HCT116 (cell line): ENCODE results near the gene PDE6A. TPM values are rescaled to one million over a fixed set of nuclear protein-coding genes. Genes with fewer than 3 reads are reported as not detected.

Experiments
- ATAC-seq: fragments of 200-7000 bp; cut with Tn5 transposase; 2 replicates; pipeline ENCODE4 v1.9.1; 2020; ENCODE audit warnings: mild to moderate bottlenecking, moderate library complexity
- BruUV-seq: library from RNA; stranded (reverse); fragments of 400-500 nt; replicated peaks from 2 replicates; lab custom pipeline; 2021; lab: Mats Ljungman, UMichigan
- CTCF ChIA-PET: fragments of 300-600 bp; sonication (Branson Sonifier 250); formaldehyde crosslinking; loops from one replicate; lab custom pipeline; 2021; ENCODE audit warnings: antibody characterized with exemption; lab: Charles Lee
- POLR2A ChIA-PET: fragments of 300-600, 350-600 bp; sonication (Branson Sonifier 250); formaldehyde crosslinking; loops from one replicate; lab custom pipeline; 2021; ENCODE audit warnings: antibody characterized with exemption; lab: Charles Lee
- RAD21 ChIA-PET, 2 experiments: fragments of 300-600 bp; sonication (Branson Sonifier 250); formaldehyde crosslinking; loops; one replicate each; lab custom pipeline; 2023; ENCODE audit warnings: low total read pairs in 2 of 2; ENCODE audit not compliant: uncharacterized antibody in 2 of 2, unreplicated experiment in 2 of 2, low non-redundant PET in 1 of 2; lab: Charles Lee
- DNase-seq: peaks from one replicate; pipeline ENCODE4 v3.0.0-alpha.2; 2010; ENCODE audit warnings: low read depth, low spot score
- H2AFZ ChIP-seq: fragments of 200-600 bp; shearing (Covaris generic), sonication (generic); 2 replicates; pipeline ENCODE4 v1.6.1; 2017; ENCODE audit warnings: low read depth, mixed run types, mixed read lengths, antibody characterized with exemption, low read length; ENCODE audit not compliant: poor library complexity, severe bottlenecking
- H3K27ac ChIP-seq: 2 replicates; pipeline ENCODE4 v1.5.1; 2012; ENCODE audit warnings: low read depth, low read length
- H3K27me3 ChIP-seq: fragments of 200-600 bp; sonication (generic); 2 replicates; pipeline ENCODE4 v1.6.1; 2016; ENCODE audit warnings: mixed run types, low read length, mixed read lengths; ENCODE audit not compliant: insufficient read depth
- H3K36me3 ChIP-seq, 2 experiments: fragments of 200-500 bp in 1 of 2; fragments of 200-600 bp in 1 of 2; sonication (Bioruptor generic) in 1 of 2; sonication (generic) in 1 of 2; 2 replicates each; pipeline versions ENCODE4 v1.5.1 to v1.6.1; 2014 to 2016; ENCODE audit warnings: low read length in 2 of 2, inconsistent platforms in 1 of 2, mixed read lengths in 1 of 2, mixed run types in 1 of 2; ENCODE audit not compliant: insufficient read depth in 2 of 2, control insufficient read depth in 1 of 2
- H3K4me1 ChIP-seq, 2 experiments: fragments of 200-600 bp in 1 of 2; sonication (generic) in 1 of 2; 2 replicates each; pipeline versions ENCODE4 v1.5.1 to v1.6.1; 2012 to 2017; ENCODE audit warnings: low read length in 2 of 2, inconsistent platforms in 1 of 2, mild to moderate bottlenecking in 1 of 2, mixed read lengths in 1 of 2, mixed run types in 1 of 2, moderate library complexity in 1 of 2; ENCODE audit not compliant: insufficient read depth in 2 of 2, control insufficient read depth in 1 of 2
- H3K4me2 ChIP-seq: fragments of 200-600 bp; sonication (generic); 2 replicates; pipeline ENCODE4 v1.6.1; 2017; ENCODE audit warnings: mixed run types, low read length, mixed read lengths
- H3K4me3 ChIP-seq, 2 experiments: fragments of 200-600 bp in 1 of 2; sonication (generic) in 1 of 2; replicated peaks in 1 of 2; 2 replicates each; pipeline ENCODE4 v1.5.1; 2011 to 2016; ENCODE audit warnings: low read length in 2 of 2, control low read depth in 1 of 2, low read depth in 1 of 2, mild to moderate bottlenecking in 1 of 2, mixed read lengths in 1 of 2, mixed run types in 1 of 2
- H3K79me2 ChIP-seq: fragments of 200-600 bp; sonication (generic); 2 replicates; pipeline ENCODE4 v1.6.1; 2017; ENCODE audit warnings: mild to moderate bottlenecking, mixed run types, low read length, moderate library complexity, mixed read lengths; ENCODE audit not compliant: insufficient read depth
- H3K9ac ChIP-seq: fragments of 200-600 bp; sonication (generic); 2 replicates; pipeline ENCODE4 v1.6.1; 2016; ENCODE audit warnings: low read length, mixed read lengths
- H3K9me2 ChIP-seq: fragments of 200-600 bp; sonication (generic), shearing (Covaris generic); 2 replicates; pipeline ENCODE4 v1.6.1; 2017; ENCODE audit warnings: mixed run types, mild to moderate bottlenecking, moderate library complexity; ENCODE audit not compliant: insufficient read depth
- H3K9me3 ChIP-seq, 2 experiments: fragments of 200-500 bp in 1 of 2; fragments of 200-600 bp in 1 of 2; sonication (Bioruptor generic) in 1 of 2; sonication (generic) in 1 of 2; 2 replicates each; pipeline ENCODE4 v1.6.1; 2014 to 2017; ENCODE audit warnings: low read length in 2 of 2, mixed read lengths in 2 of 2, inconsistent platforms in 1 of 2, low read depth in 1 of 2, mild to moderate bottlenecking in 1 of 2, mixed run types in 1 of 2, moderate library complexity in 1 of 2; ENCODE audit not compliant: control insufficient read depth in 1 of 2, insufficient read depth in 1 of 2
- H4K20me1 ChIP-seq: fragments of 200-600 bp; sonication (generic), shearing (Covaris generic); 2 replicates; pipeline ENCODE4 v1.6.1; 2017; ENCODE audit warnings: mixed run types, mild to moderate bottlenecking, moderate library complexity; ENCODE audit not compliant: insufficient read depth
- CTCF ChIP-seq, 3 experiments: fragments of 200-600 bp in 1 of 3; sonication (generic) in 1 of 3; IDR thresholded peaks in 2 of 3; conservative IDR thresholded peaks in 1 of 3; 2 replicates each; pipeline ENCODE4 v1.5.1; 2012 to 2017; ENCODE audit warnings: low read depth in 2 of 3, low read length in 2 of 3, antibody characterized with exemption in 1 of 3, borderline replicate concordance in 1 of 3, control low read depth in 1 of 3, mild to moderate bottlenecking in 1 of 3, mixed read lengths in 1 of 3, mixed run types in 1 of 3, moderate library complexity in 1 of 3; ENCODE audit not compliant: insufficient read depth in 1 of 3
- EZH2 ChIP-seq: fragments of 200-600 bp; sonication (generic); IDR thresholded peaks from 2 replicates; pipeline ENCODE4 v1.6.1; 2017; ENCODE audit warnings: antibody characterized with exemption, mixed run types
- JUND ChIP-seq: IDR thresholded peaks from 2 replicates; pipeline ENCODE4 v1.6.1; 2012
- POLR2A ChIP-seq: IDR thresholded peaks from 2 replicates; pipeline ENCODE4 v1.7.0; 2011; ENCODE audit warnings: borderline replicate concordance; ENCODE audit not compliant: insufficient read depth, insufficient read length; ENCODE audit errors: extremely low read depth
- POLR2AphosphoS5 ChIP-seq: IDR thresholded peaks from 2 replicates; pipeline ENCODE4 v1.6.1; 2011; ENCODE audit warnings: mild to moderate bottlenecking, low read depth, low read length, moderate library complexity
- RAD21 ChIP-seq: IDR thresholded peaks from 2 replicates; pipeline ENCODE4 v1.6.1; 2012; ENCODE audit warnings: low read depth, mild to moderate bottlenecking
- REST ChIP-seq: IDR thresholded peaks from 2 replicates; pipeline ENCODE4 v1.6.1; 2012; ENCODE audit warnings: low read depth
- SIN3A ChIP-seq: IDR thresholded peaks from 2 replicates; pipeline ENCODE4 v1.6.1; 2012; ENCODE audit warnings: low read depth
- SP1 ChIP-seq: IDR thresholded peaks from 2 replicates; pipeline ENCODE4 v1.6.1; 2012; ENCODE audit warnings: low read depth
- SRF ChIP-seq: IDR thresholded peaks from 2 replicates; pipeline ENCODE4 v1.6.1; 2012; ENCODE audit warnings: low read depth
- TCF7L2 ChIP-seq: IDR thresholded peaks from 2 replicates; pipeline ENCODE4 v1.7.0; 2011; ENCODE audit warnings: borderline replicate concordance, inconsistent platforms; ENCODE audit not compliant: insufficient read depth, insufficient read length; ENCODE audit errors: extremely low read depth
- YY1 ChIP-seq: IDR thresholded peaks from 2 replicates; pipeline ENCODE4 v1.6.1; 2011; ENCODE audit warnings: low read length, low read depth, moderate library complexity, mild to moderate bottlenecking; ENCODE audit not compliant: insufficient replicate concordance; ENCODE audit errors: extremely low read depth
- ZBTB33 ChIP-seq: IDR thresholded peaks from 2 replicates; pipeline ENCODE4 v1.6.1; 2011; ENCODE audit warnings: mild to moderate bottlenecking, low read length, moderate library complexity; ENCODE audit not compliant: insufficient replicate concordance; ENCODE audit errors: extremely low read depth
- intact Hi-C: fragments of 100-400 bp; cut with micrococcal nuclease; formaldehyde crosslinking; loops from 2 replicates; pipeline ENCODE4 v1.10.0; 2022
- total RNA-seq: library from RNA; stranded (reverse); gene quantifications from one replicate; pipeline ENCODE4 v1.2.1, GENCODE V29; 2021; ENCODE audit not compliant: unreplicated experiment
- TF ChIP-seq, protein P1 (sequence below): IDR thresholded peaks from 2 replicates; pipeline ENCODE4 v1.6.1; 2012

PDE6A gene
- total RNA-seq, 1 experiment from 2014 or later, result not detected

DNA sequence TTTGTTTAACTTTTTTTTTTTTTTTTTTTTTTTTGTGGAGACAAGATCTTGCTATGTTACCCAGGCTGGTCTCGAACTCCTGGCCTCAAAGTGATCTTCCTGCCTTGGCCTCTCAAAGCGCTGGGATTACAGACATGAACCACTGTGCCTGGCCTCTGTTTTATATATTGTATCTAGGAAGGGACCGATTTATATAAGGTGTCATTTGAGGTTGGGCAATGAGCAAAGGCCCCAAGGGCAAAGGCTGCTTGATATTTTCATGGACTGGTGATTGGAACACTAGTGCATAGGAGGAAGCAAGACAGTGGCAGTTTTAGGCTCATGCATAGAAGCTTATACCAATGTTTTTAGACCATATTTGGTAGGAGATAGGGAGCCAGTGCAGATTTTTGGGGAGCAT, 19.1 kb upstream of the PDE6A start (continued):
- TF ChIP-seq REST, result no peak
- TF ChIP-seq EZH2, result no peak
- TF ChIP-seq, protein P1, sequence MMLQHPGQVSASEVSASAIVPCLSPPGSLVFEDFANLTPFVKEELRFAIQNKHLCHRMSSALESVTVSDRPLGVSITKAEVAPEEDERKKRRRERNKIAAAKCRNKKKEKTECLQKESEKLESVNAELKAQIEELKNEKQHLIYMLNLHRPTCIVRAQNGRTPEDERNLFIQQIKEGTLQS, result no peak
- TF ChIP-seq SRF, result no peak
- no peak for TF ChIP-seq SP1
- no peak for TF ChIP-seq SIN3A
- TF ChIP-seq POLR2AphosphoS5, result no peak
- no peak for TF ChIP-seq TCF7L2
- TF ChIP-seq POLR2A, result no peak
- no peak for TF ChIP-seq JUND

GRCh38 chr5:149962601-149963300, 18.2 kb upstream of the PDE6A start:
- intact Hi-C loops, result loop anchor here (1.0 kb wide), 1 partner anchor 125 kb away; no protein-coding TSS in a partner anchor
- H3K36me3 ChIP-seq, result no peaks in the 10 kb centered on the region
- ChIA-PET CTCF (interaction anchor here (1.0 to 3.4 kb wide), 13 partner anchors 8 to 127 kb away, joined by 3 to 26 read pairs (median 4); partner anchors contain the start of genes HMGXB3 and TIGD6), POLR2A (interaction anchor here (1.0 to 1.6 kb wide), 2 partner anchors 10 to 38 kb away, joined by 3 read pairs; partner anchors contain the start of genes HMGXB3 and TIGD6), RAD21 (interaction anchor here (0.8 to 1.6 kb wide), 3 partner anchors 28 to 129 kb away, joined by 3 to 5 read pairs (median 4); no protein-coding TSS in a partner anchor)
- H3K9me3 ChIP-seq, result no peaks in the 10 kb centered on the region
- no peak overlapping the region for H2AFZ ChIP-seq
- H3K4me3 ChIP-seq, result no peak overlapping the region
- peaks cover 8 to 27% of the 10 kb centered on the region in 2 experiments for H3K4me1 ChIP-seq
- no peaks in the 10 kb centered on the region for H3K27me3 ChIP-seq
- H3K4me2 ChIP-seq, result no peak overlapping the region
- H3K9ac ChIP-seq, result no peak overlapping the region
- H3K79me2 ChIP-seq, result 0 out of 2 replicates have a peak, but pooled peaks cover 2% of the 10 kb centered on the region
- no peaks in the 10 kb centered on the region for H3K9me2 ChIP-seq
- DNase-seq, result no peak
- no peaks in the 10 kb centered on the region for H4K20me1 ChIP-seq
- H3K27ac ChIP-seq, result no peak overlapping the region
- no TSS peak for BruUV-seq
- no peak for ATAC-seq
- TF ChIP-seq SRF (no peak), ZBTB33 (no peak), RAD21 (no peak), TCF7L2 (no peak), SIN3A (no peak), YY1 (no peak), CTCF (IDR thresholded peaks at IDR 0.05 in 2 of 3, conservative IDR thresholded peaks at IDR 0.05 in 1 of 3; ENCODE audit: borderline replicate concordance in 1 of 3, insufficient read depth in 1 of 3, low read depth in 2 of 3, low read length in 2 of 3) (no peak), JUND (no peak)
- TF ChIP-seq, protein P1, result no peak
